Stimulated activated CD8-positive, alpha-beta memory T cell treated with anti-CD3 and anti-CD28 coated beads, Interleukin-4, amount 100 ng/mL, for 48 hours (primary cell): ENCODE measurements around the gene SLC2A3.
A peak's percentile ranks its signal among the peaks of the same experiment; 100 is the strongest.
"Not testable (repeated sequence)": the region's sequence is repeated elsewhere in the genome, so short reads cannot be mapped to it uniquely, and the experiment has no call there.

ENCODE experiments used
- DNase-seq: peaks from one replicate; pipeline ENCODE4 v3.0.0-alpha.2; 2020

SLC2A3 gene

DNA sequence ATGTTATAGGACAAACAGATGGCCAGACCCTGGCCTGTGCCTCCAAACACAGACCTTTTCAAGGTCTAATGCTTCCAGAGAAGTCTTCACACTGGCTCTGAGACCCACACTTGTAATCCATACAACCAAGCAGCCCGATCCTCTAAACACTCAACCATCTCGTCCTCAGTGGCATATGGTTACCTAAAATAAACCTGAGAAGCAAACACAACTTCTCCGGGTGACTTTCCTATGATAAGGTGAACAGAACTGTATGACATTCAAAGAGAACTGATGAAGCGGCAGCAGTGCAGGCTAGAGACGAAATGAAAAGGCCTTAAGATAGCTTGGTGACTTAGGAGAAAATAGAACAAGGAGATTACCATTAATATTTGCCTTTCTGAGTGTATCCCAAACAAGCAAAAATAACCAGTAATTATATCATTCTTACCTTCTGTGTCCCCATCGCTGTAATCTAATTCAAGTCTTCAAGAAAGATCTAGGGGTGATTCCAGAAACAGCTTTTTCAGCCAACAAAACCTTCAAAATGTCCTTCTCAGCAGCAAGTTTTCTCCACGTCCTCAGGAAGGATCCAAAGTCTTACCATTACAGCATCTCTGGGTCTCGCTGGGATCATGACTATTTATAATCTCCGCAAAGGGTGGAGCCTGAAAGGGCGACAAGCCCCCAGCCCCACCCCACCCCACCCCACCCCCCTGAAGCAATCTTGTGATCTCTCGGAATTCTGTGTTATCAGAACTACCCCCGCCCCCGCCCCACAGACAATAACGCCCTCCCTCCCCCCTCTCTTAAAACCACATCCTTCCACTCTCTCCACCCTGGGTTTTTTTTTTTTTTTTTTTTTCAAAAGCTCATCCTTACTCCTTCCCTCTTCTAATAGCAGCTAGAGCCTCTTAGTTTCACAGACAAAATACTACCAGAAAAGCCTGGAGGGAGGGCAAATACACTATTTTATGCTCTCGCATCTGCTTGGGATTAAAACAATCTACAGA is at the start of gene SLC2A3:
Gene SLC2A3 (minus strand): TSS at position 598 of the 992 bp plus-strand sequence. CDS start 153 bp downstream, at position 445.
- DNase-seq = peak; percentile 84

DNA sequence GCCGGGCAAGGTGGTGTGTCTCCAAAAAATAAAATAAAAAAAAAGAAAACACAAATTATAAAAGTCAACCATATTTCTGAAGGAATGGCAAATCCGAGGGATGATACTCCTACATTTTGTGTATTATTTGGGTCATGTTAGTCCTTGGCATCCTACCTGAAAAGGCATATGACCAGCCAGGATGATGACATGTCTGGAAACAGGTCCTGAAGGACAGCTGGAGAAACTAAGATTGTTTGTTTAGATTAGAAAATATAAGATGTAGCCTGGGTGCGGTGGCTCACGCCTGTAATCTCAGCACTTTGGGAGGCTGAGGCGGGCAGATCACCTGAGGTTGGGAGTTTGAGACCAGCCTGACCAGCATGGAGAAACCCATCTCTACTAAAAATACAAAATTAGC is 48.9 kb upstream of the SLC2A3 start:
- no peak for DNase-seq

DNA sequence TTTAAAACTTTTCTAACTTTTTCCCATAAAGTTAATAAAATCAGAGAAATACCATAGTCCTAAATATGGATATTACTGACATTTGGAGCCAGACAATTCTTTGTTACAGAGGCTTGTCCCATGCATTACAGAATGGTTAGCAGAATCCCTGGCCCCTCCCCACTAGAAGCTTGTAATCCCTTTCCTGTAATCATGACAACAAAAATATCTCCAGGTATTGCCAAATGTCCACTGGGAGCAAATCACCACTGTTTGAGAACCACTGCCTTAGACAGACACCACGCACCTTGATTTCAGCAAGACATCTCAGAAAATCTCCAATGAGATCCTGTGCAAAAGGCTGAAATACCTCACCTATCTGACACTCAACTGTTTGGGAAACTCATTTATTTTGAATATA is 47.5 kb upstream of the SLC2A3 start:
- DNase-seq = not testable (repeated sequence)

DNA sequence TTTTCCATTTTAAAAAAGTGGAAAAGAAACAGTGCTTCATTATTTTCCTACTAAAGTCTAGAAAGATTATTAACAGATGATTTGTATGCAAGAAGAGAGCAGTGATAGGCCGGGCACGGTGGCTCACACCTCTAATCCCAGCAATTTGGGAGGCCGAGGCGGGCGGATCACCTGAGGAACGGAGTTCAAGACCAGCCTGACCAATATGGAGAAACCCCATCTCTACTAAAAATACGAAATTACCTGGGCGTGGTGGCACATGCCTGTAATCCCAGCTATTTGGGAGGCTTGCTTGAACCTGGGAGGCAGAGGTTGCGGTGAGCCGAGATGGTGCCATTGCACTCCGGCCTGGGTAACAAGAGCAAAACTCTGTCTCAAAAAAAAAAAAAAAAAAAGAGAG is 47.0 kb upstream of the SLC2A3 start:
- DNase-seq = not testable (repeated sequence)

DNA sequence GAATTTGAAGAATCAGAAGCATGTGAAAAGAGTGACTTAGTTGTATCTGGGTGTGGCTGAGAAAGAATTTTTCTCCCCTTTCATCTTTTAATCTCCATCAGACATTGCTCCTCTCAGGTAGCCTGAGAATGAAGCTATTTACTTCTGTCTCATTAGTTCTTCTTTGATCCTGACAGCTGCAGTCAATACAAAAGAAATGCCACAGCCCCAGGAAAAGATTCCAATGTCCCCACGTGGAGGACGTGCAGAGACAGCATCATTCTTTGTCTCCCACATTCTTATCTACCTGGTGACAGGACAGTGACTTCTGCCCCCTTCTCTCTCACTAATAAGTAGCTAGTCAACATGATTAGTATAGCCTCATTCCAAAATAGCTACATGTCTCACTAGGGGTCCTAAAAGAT is 46.3 kb upstream of the SLC2A3 start:
- not testable (repeated sequence) for DNase-seq

DNA sequence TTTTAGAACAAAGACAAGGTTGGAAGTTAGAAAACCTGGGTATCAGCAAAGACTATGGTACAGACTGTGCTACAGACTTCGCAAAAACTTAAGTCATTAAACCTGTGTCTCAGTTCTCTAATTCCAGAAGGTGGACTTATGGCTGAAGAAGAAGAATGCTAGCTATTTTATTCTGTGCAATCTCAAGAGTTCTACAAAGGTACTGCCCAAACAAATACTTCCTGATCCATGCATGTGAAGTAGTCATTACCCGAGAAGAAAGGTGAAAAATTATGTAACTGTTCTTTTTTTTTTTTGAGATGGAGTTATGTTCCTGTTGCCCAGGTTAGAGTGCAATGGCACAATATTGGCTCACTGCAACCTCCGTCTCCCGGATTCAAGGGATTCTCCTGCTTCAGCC is 45.5 kb upstream of the SLC2A3 start:
- no peak for DNase-seq

DNA sequence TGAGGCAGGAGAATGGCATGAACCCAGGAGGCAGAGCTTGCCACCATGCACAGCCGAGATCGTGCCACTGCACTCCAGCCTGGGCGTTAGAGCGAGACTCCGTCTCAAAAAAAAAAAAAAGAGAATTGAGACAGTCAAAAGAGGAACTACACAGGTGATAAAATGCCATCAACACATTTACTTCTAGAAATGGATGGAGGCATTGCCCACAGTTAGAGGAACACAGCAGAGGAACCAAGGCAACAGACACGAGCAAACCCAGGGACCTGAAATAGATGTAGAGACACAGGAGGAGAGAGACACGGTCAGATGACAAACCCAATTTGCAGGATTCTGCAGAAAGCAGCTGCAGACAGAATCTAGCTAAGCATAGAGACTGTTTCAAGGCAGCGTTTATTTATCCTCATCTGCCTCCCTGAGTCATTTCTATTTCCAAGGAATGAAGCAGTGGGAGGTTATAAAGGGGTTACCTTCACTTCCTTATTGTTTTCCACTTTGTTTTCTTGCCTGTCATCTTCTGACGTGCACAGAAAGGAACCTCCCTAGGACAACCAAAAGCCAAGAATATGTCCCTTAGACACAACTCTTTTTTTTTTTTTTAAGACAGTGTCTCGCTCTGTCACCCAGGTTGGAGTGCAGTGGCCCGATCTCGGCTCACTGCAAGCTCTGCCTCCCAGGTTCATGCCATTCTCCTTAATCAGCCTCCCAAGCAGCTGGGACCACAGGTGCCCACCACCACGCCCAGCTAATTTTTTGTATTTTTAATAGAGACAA is 41.6 kb upstream of the SLC2A3 start:
- DNase-seq = not testable (repeated sequence)

DNA sequence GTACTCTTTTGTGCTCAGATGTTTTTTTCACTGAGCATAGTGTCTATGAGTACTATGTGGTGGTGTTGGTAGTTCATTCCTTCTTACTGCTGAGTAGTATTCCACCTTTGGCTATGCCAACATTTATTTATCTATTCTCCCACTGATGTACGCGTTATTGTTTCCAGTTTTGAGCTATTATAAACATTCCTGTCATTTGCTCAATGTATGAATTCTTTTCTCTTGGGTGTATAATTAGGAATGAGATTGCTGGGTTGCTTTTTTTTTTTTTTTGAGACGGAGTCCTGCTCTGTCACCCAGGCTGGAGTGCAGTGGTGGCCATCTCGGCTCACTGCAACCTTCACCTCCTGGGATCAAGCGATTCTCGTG is 37.5 kb upstream of the SLC2A3 start:
- DNase-seq = no peak

DNA sequence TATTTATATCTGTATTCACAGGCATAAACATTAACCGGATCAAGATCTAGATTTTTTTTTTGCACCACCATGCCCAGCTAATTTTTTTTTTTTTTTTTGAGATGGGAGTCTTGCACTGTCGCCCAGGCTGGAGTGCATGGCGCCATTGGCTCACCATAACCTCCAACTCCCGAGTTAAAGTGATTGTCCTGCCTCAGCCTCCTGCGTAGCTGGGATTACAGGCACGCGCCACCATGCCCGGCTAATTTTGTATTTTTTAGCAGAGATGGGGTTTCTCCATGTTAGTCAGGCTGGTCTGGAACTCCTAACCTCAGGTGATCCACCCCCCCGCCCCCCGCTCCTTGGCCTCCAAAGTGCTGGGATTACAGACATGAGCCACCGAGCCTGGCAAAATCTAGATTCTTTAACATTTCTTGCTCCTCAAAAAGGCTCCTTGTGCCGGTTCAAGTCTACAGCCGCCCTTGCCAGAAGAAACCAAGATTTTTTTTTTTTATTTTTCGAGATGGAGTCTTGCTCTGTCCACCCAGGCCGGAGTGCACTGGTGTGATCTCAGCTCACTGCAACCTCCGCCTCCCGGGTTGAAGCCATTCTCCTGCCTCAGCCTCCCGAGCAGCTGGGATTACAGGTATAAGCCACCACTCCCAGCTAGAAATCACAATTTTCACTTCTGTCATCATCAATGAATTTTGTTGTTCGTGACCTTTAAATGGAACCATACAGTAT is 36.9 kb upstream of the SLC2A3 start:
- DNase-seq = no peak

DNA sequence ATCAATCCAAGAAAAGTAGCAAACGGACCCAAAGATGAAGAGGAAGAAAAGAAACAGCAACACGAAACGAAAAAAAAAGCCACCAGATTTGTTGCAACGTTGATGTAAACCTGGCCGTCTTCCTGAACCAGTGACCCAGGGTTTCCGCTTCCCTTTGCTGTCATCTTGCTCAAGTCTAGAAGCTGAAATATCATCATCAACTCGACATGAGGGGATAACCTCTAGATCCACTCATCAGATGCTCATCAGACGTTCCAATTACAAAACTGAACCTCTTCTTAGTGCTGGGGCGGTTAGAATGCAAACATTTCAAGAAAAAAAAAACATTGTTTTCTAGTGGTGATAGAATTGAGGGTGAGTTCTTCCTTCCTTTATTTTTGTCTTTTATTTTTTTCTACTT is 36.3 kb upstream of the SLC2A3 start:
- DNase-seq = not testable (repeated sequence)

DNA sequence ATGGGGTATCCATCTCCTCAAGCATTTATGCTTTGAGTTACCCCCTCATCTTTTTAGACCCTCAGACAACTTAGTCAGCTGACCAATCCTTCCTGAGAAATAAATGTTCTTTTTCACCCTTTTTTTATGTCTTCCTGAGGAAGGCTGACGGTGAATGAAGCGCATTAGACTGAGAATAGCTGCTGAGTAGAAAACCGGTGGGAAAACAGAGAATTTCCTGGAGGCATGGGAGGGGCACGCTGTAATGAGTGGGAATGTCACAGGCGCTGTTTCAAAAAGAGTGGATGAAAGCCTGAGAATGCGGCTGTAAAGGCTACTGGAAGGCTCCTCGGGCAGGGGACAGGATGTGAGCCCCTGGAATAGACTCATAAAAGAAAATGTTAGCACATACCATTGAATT is 35.8 kb upstream of the SLC2A3 start:
- DNase-seq = not testable (repeated sequence)

DNA sequence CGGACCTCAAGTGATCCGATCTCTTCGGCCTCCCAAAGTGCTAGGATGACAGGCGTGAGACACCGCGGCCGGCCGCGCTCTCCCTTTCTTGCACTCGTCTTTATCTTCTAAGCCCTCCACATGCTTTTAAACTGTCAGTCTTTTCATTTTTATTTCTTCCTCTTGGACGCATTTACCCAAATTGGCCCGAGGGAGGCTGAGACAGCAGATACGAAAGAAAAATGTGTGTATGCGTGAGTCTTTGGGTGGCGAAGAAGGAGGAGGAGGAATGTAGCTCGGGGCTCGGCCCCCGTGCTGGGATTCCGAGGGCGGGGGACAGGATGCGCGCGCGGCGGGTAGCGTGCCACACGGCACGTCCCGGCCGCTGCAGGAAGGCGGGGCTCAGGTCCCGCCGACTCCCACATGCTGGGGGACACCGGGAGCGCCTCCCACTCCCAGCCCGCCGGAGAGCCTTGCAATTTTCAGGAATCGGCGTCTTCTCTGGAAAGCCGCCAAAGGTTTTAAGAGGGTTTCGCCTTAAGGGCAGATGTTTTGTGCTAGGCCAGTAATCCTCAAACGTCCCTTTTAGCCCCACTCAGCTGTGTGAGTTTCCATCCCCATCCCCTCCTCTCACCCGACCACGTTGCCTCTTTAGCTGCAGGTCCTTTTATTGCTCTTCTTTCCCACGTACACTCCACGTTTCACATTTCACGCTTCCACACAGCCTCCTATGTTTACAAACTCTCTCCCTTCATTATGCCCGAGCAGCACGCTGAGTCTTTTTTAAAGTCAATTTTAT is 34.7 kb upstream of the SLC2A3 start:
- DNase-seq = peak; percentile 96

DNA sequence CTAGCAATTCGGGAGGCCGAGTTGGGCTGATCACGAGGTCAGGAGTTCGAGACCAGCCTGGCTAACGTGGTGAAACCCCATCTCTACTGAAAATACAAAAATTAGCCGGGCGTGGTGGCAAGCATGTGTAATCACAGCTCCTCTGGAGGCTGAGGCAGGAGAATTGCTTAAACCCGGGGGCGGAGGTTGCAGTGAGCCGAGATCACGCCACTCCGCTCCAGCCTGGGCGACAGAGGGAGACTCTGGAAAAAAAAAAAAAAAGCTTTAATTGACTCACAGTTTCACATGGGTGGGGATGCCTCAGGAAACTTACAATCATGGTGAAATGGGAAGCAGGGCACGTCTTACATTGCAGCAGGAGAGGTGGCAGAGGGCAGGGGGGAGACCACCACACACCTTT is 30.6 kb upstream of the SLC2A3 start:
- DNase-seq = peak; percentile 59

DNA sequence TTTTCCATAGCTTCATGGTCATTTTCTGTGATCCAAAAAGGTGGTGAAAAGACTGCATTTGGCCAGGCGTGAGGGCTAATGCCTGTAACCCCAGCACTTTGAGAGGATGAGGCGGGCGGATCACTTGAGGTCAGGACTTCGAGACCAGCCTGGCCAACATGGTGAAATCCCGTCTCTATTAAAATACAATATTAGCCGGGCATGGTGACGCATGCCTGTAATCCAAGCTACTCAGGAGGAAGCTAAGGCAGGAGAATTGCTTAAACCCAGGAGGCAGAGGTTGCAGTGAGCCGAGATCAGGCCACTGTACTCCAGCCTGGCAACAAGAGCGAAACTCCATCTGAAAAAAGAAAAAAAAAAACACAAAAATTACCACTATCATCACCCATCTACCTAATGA is 28.7 kb upstream of the SLC2A3 start:
- not testable (repeated sequence) for DNase-seq

DNA sequence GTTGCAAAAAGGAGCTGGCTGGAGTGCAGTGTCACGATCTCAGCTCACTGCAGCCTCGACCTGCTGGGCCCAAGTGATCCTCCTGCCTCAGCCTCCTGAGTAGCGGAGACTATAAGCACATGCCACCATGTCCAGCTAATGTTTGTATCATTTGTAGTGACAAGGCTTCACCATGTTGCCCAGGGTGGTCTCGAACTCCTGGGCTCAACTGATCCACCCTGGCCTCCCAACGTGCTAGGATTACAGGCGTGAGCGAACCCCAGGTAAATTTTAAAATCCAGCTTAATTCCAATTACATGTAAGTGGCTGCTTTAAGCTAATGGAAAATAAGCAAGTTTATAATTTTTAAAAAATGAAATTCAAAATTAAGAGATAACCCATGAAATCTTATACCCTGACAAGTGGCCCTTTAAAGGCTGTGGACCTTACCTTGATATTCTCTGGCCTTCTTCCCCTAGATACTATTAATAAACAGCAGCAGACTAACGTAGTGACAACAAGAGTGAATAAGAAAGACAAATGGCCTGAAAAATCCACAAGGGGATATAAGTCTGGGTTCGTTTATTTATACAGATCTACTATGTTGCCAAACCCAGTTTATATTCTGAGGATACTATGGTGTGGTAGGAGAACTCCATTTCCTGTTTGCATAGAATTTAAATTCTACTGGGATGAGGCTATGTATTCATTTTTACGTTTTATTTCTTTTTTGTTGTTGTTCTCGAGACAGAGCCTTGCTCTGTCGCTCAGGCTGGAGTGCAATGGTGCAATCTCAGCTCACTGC is 25.6 kb upstream of the SLC2A3 start:
- no peak for DNase-seq

DNA sequence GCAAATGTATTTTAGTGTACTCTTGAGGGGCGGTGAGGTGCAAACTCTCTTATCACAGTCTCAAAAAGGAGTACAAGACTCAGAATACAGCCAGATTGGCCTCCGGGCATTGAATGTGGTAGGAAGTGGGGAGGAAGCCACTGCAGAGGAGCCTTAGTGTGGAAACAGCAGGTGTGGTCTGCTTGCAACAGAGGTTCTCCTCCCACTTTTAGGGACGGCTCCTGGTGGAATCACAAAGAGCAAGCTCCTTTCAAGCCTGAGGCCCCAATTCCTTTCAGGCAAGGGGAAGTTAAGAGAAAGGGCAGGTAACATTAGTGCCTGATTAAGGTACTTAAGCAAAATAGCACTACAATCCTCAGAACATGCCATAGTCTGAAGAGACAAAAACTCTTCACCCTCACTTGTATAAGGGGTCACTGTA is 23.7 kb upstream of the SLC2A3 start:
- DNase-seq = peak; percentile 73

DNA sequence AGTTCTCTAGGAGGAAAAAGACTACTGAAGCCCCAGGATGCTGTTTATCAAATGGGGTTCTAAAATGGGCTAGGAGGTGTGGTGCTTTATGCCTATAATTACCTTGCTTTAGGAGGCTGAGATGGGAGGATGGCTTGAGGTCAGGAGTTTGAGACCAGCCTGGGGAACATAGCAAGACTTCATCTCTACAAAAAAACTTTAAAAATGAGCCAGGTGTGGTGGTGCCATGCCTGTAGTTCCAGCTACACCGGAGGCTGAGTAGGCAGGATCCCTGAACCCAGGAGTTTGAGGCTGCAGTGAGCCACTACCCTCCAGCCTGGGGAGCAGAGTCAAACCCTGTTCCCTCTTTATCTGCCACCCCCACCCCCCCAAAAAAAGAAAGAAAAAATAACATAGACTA is 23.3 kb upstream of the SLC2A3 start:
- DNase-seq = peak; percentile 47

DNA sequence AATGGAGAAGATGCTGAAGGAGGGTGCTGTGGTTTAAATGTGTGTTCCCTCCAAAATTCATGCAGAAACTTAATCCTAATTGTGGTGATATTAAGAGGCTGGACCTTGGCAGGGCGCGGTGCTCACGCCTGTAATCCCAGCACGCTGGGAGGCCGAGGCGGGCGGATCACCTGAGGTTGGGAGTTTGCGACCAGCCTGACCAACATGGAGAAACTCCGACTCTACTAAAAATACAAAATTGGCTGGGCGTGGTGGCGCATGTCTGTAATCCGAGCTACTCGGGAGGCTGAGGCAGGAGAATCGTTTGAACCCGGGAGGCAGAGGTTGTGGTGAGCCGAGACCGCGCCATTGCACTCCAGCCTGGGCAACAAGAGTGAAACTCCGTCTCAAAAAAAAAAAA is 18.9 kb upstream of the SLC2A3 start:
- DNase-seq = not testable (repeated sequence)

DNA sequence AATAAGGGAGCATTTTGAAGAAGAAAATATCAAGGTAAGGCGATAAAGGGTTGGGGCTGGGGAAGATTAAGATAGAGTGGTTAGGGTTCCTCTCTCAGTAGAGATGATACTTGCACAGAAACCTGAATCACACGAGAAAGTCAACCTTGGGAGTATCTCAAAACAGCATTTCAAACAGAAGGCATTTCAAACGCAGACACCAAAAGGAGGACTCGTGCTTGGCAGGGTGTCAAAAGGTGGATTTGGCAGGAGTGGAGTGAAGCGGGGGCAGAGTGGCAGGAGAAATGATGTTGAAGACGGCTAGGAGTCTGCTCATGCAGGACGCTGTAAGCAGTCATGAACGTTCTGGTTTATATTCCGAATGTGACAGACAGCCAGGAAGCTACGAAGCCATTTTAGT is 18.4 kb upstream of the SLC2A3 start:
- not testable (repeated sequence) for DNase-seq

DNA sequence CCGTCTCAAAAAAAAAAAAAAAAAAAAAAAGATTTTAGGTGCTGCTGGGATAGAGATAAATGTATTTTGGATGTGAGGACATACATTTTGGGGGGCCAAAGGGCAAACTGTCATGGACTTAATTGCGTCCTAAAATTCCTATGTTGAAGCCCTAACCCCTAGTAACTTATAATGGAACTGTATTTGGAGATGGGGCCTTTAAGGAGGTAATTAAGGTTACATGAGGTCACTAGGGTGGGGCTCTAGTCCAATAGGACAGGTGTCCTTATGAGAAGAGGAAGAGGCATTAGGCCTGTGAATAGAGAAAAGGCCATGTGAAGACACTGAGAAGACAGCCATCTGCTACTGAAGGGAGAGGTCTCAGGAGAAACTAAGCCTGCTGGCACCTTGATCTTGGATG is 17.9 kb upstream of the SLC2A3 start:
- not testable (repeated sequence) for DNase-seq

DNA sequence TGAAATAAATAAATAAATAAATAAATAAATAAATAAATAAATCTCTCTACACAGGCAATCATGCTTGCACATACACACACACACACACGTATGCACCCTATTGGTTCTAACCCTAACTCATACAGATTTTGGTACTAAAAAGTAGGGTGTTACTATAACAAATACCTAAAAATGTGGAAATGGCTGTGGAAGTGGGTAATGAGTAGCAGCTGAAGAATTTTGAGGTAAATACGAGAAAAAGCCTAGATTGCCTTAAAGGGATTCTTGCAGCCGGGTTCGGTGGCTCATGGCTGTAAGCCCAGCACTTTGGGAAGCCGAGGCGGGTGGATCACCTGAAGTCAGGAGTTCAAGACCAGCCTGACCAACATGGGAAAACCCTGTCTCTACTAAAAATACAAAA is 15.7 kb upstream of the SLC2A3 start:
- DNase-seq = no peak
